Skin of body (tissue), 2 donors: ENCODE measurements around the gene IQSEC3. TPM values are rescaled to one million over a fixed set of nuclear protein-coding genes. Genes with fewer than 3 reads are reported as not detected.
"Not testable (repeated sequence)": the region's sequence is repeated elsewhere in the genome, so short reads cannot be mapped to it uniquely, and the experiment has no call there.

Source experiments
- DNase-seq: peaks from one replicate; lab custom pipeline; 2025; lab: John Stamatoyannopoulos, UW
- total RNA-seq: library from RNA; depleted of rRNA; stranded (reverse); fragments of >200 nt; gene quantifications from one replicate; pipeline ENCODE4 v1.2.3, GENCODE V29; 2014

Gene IQSEC3
- total RNA-seq, 1 donor from 2014 or later: 2.5 TPM

DNA sequence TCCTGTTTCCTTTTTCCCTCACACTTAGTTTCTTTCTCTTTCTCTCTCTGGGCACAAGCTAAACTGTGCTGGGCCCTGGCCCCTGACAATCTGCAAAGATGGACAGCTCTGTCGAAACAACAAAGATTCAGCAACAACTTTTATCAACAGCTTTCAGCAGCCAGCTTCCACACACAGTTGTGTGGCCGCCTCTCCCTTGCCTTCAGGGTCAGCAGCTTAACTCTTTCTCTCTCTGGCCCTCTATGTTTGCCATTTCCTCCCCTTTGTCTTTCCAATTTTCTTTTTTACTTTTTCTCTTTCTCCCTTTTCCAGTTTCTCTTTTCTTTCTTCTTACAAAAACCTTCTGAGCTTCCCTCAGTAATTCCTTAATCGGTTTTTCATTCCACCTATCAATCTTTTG is 43.3 kb downstream of the IQSEC3 start:
- DNase-seq: no peak

DNA sequence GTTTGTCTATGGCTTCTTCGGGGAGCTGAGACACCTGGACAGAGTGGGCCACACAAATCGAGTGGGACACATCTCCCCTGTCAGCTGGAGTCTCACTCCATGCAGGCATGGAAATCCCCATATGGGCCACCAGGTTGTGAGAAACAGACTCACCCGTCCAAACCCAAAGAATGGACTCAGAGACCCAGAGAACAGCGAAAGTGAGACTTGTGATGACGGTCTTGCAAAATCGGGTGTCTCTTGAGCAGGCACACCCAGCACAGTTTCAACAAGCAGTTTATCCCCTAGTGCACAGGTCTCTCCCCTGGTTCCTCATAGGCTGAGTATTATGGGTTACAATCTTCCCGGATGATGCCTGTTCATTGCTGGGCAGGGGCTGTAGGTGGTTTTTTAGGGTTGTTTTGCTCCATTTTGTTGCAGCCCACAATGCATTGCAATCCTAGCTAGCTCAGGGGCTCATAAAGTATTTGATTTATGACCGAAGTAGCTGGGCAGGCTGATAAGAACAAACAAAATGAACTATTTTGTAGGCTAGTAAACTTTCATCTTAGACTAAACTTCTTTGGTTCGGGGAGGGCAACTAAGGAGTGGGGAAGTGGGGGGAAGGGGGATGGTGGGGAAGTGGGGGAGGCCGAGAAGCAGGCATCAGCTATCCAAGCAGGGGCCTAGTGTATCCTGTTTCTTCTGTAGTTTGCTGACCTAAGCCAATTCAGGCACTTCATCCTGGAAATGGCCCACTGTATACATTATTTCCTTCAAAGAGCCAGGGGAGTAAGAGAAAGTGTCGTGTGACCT is 45.3 kb downstream of the IQSEC3 start:
- DNase-seq: no peak

DNA sequence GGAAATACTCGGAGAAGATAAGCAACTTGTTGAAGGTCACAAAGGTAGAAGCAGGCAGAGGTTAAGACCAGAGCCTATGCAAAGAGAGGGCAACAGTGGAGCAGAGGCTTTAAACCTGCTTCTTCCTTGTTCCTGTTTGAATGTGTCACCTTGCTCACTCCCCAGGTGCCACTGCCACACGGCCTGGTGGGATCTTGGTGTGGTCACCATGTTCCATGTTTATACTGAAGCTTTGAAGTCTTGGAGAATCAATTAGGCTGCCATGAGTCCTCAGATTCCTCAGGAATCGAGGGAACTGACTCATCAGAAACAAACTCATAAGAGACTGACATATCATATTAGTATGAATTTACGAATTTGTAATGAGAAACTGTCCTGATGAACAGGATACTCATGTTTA is 46.8 kb downstream of the IQSEC3 start:
- DNase-seq: no peak

DNA sequence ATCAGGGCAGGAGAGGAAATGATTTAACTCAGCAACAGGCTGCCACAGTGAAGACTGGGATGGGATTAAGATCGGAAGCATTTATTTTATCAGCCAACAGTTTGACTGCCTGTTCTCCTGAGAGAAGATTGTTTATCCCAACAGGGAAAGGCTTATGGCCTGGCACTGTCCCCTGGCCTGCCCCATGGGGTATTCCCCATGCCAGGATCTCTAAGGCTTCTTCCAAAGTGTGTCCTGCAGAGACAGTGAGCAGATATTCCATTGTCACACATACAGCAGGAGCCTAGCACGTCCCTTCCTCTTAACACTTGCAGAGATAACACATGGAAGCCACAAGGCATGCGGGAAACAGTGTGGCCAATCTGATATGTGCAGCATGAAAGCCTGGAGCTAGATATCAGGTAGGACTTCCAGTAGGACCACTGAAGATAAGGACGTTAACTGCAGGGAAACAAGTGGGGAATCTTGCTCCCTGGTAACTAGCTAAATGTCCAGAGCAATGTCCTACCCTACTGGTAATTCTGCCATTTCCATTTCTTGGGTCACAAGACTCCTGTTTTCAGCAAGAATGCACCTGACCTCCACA is 48.2 kb downstream of the IQSEC3 start:
- DNase-seq: no peak

DNA sequence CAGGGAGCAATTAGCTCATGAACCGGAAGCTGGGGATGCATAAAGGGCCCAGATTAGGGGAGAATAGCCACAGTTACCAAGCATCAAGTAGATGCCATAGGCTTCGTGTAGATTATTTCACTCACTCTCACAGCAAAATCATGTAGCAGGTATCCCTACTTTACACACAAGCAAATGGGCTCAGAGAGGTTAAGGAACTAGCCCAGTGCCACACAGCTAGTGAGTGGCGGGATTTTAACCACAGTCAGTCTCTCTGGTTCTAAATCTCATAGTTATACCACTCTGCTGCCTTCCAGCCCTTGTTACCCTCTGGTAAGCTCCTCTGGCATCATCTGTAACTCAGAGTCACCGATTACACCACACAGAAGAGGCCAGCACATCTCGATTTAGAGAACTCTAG is 49.0 kb downstream of the IQSEC3 start:
- no peak for DNase-seq

DNA sequence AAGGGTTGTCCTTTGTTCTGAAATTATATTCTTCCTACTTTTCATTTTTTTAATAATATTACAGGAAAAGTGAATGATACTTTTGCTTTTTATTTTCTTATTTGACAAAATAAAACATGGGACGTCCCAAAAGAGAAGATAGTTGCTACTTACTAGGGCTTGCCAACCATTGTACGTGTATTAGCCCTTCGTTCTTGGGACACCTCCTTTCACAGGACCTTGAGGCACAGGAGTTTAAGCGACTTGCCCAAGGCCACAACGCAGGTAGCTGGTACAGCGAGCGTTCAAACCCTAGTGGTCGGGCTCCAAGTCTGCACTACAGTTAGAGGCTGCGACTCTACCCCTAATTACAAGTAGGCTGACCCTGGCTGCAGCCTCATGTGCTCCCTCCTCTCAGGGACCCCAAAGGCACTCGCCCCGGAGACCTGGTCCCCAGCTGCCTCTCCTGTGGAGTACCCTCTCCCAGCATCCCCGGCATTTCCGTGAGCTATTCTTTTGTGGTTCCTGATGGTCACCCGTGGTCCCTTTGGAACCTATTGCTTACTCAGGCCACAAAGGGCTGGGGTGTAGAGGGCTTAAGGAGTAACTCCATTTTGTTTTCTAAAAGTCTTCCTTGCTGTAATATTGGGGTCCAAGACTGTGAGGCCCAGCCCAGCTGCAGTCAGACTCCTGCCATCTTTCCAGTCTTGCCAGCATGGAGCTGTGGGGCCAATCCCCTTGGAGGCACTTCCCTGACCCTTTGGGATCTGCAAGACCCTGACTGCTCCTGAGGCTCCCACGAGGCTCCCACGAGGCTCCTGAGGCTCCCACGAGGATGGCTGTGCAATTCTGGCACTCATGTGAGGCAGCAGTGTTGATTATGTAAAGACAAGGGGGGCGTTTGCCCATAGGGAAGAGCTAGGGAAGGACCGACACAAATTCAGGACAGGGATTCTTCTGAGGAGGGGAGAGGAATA is 49.7 kb downstream of the IQSEC3 start:
- no peak for DNase-seq

DNA sequence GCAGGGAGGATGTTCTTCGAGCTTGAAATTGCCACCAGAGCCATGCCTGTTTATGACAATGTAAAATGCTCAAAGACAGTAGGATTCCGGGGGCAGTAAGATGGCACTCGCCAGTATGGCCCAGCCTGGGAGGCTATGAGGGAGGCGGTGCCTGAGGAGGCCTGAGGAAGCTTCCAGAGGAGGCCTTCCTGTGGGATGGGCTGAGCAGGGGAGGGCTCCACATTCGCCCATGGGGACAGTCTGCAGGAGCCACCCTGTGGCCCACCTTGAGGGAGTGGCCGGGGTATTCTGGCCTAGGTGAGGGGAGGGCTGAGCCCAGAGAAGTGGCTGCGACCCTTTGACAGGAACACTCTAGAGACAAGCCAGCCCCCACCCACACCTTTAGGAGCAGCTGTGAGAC is 50.7 kb downstream of the IQSEC3 start:
- no peak for DNase-seq

DNA sequence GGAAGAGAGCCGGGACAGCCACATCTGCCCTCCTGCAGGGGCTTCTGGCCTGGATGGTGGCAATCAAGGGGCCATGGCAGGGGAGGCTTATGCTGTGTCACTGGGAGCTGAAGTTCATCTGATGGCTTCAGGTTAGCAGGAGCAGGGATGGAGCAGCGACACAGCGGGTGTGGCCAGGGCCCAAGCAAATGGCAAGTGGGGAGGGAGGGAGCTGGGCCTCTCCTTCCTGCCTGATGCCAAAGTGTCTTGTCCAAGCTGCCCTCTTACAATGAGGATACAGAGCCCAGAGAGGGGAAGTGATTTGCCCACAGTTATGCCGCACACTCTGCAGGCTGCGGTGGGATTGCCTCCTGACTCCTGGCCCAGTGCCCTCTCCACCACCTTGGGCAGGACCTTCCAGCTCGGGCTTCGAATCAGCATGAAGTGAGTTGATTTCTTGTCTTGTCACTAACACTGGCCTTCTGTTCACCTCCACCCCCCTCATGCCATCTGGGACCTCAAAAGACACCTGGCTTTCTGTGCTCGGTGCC is 51.3 kb downstream of the IQSEC3 start:
- DNase-seq: no peak

DNA sequence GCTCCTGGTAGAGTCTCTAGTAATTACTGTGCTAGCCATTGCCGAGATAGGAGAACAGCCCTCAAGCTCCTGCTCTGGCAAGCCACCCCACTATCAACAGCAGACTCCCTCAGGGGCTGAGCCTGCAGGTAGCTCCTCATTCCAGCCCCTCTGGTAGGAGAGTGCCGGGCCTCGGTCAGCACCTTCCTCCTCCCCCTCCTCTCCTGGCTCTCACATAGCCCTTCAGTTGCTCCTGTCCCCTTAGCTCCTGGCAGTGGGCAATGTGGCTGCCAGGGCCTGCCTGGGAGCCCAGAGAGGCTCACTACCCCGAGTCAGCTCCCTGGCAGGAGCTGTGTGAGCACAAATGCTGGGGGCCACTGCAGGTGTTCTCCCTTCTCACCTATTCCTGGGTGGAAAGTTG is 52.0 kb downstream of the IQSEC3 start:
- no peak for DNase-seq

DNA sequence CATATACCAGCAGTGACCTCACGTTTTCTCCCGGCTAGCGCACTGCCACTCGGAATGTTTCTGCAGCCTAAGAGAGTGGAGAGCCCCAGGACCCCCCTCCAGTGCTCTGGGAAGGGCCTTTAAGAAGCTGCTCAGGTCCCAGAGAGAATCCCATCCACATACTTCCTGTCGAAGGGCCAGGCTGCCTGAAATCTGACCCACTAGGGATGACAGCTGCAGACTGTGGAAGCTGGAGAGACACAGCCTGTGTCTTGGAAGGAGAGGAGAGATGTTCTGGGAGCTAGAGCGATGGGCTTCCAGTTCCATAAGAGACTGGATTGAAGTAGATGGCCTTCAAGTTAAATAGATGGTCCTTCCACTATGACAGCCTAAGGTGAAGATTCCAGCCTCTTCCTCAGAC is 54.4 kb downstream of the IQSEC3 start:
- DNase-seq: no peak

DNA sequence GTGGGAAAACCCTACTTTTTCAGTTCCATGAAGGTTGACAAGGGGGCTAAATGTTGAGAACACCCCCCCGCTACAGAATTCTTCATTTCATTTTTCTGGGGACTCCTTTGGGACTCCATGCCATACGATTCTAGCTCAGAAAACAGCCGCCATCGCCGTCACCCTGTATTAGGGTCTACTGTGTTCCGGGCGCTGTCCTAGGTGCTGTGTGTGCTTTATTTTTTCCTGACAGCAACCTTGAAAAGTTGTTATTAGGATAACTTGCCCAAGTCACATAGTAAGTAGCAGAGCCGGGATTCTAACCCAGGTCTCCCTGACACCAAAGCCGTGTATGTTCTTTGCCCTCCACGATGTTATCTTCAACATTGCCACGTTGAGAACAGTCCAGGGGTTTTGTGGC is 55.1 kb downstream of the IQSEC3 start:
- DNase-seq: no peak

DNA sequence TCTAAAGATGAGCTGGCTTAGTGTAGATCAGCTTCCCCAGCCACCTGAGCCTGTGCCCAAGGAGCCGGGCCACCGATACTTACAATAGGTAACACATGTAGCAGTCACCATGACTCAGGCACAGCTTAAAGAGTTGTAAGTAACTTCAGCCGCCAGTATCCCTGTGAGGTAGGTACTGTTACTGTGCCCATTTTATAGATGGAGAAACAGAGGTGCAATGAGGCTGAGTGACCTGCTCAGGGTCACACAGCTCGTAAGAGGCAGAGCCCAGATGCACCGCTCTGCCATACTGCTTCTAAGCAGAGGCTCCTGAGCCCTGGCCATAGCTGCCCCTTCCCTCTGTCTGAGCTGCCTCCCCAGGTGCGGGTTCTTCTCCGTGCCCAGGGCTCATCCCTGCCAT is 58.5 kb downstream of the IQSEC3 start:
- DNase-seq: no peak

DNA sequence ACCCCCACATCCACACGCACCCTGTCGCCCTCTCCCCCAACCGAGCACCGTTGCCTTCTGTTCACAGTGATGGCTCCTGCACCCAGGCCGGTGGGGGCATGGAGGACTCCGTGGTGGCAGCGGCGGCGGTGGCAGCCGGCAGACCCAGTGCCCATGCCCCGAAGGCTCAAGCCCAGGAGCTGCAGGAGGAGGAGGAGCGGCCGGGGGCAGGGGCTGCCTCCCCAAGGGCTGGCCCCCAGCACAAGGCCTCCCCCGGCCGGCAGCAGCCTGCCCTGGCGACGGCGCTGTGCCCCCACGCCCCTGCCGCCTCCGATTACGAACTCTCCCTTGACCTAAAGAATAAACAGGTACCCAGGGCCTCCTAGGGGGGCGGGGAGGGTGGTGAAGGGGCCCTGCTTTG is 59.0 kb downstream of the IQSEC3 start:
- no peak for DNase-seq

DNA sequence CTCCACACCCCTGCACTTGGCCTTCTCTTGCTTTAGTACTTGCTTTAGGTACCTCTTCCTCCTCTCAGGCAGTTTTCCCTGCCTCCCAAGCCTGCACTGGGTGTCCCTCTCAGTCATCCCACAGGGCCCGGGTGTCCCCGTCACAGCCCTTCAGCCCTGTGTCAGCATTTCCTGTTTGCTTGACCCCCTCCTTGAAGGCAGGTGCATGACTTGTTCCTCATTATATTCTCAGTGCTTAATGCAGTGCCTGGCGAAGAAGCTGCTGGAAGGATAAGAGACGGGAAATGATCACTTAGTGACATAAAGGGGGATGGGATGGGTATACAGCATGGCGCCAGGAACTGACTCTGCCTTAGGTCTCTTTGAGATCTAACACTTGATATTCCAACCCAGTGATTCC is 61.5 kb downstream of the IQSEC3 start:
- DNase-seq: no peak

DNA sequence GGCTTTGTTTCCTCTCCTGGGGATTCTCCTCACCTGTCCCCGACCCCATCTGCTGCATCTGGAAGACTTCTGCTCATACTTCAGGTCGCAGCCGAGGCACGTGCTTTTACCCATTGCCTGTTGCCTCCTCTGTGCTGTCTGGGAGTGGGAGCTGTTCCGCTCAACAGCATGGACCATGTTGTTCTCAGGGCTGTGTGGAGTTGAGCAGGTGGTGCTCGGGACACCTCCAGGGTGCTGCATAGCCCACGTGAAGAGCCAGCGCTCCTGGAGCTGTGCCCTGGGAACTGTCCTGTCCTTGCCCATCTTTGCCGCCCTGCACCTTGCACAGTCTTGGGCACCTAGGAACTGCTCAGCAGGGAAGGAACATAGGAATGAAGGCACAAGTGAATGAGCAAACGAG is 62.4 kb downstream of the IQSEC3 start:
- no peak for DNase-seq

DNA sequence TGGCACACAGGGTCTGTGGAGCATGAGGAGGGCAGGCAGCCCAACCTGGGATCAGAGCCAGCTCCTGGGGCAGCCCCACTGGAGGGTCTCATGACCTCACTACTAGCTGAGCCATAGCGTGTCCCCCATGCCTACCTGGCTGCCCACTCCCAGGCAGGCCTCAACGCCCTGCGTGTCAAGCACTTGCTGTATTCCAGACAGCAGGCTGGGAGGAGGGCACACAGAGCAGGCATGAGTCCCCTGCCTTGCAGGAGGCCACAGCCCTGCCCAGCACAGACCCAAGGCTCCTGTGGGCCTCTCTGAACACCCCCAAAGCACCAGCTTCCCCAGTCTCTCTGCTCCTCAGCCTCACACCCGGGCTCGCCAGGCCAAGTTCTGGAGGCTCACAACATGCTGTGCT is 64.0 kb downstream of the IQSEC3 start:
- no peak for DNase-seq

DNA sequence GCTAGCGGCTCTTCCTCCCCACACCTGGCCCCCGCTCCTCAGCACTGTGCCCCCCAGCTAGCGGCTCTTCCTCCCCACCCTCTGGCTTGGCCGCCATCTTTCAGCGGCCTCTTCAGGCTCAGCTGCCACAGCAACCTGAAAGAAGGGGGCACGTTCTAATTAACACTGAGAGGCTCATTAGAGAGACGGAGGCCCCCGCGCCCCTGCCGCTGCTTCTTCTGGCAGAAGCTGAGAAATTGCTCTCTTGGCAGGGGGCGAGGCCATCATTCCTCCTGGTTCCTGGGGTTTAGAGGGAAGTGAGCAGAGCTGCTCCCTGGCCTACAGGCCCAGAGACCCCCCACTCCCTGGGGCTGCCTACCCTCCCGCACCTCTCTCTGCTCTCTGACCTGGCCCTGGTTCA is 64.4 kb downstream of the IQSEC3 start:
- DNase-seq: no peak

DNA sequence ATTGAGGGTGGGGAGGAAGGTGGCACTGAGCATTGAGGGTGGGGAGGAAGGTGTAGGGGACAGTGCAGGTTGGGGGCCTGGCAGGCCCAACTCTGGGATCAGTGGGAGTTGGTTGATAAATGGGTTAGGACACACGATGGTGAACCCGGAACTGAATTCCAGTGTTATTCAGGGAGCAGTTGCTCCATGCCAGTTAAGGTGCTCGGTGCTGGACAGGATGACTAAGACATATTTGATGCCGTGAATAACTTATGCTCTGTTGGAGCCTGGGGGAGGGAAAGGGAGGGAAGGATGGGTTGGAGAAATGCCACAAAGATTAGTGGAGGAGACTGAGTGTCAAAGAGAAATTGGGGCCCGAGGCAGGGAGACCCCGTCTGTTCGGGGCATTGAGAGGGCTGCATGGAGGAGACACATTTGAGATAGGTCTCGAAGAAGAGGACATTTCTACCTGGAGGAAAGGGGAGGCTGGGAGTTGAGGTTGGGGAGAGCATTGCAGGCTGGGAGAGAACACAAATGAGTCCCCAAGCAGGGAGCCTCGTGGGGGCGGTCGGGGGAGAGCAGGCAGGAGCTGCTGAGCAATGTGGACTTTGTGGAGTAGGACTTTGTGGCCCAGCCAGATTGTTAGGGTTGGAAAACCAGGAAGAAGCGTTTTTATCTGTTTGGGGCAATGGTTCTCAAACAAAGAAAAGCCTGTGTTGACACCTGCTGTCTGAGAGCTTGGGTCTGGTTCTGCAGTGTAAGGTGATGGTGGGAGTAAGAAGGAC is 65.3 kb downstream of the IQSEC3 start:
- no peak for DNase-seq

DNA sequence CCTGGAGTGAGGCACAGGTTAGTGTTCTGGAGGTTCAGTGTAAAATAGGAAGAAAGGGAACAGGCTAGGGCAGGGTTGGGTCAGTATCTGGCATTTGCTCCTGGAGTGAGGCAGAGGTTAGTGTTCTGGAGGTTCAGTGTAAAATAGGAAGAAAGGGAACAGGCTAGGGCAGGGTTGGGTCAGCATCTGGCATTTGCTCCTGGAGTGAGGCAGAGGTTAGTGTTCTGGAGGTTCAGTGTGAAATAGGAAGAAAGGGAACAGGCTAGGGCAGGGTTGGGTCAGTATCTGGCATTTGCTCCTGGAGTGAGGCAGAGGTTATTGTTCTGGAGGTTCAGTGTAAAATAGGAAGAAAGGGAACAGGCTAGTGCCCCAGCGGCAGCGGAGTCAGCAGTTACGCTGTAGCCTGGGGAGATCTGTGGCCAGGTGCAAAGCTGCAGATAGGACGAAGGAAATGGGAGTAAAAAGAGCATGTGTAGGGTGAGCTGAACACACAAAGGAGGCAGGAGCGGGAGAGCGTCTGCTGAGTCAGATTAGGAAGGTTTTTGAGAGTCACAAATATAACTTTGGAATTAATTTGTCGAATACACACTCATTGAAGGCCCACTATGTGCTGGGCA is 67.2 kb downstream of the IQSEC3 start:
- not testable (repeated sequence) for DNase-seq

DNA sequence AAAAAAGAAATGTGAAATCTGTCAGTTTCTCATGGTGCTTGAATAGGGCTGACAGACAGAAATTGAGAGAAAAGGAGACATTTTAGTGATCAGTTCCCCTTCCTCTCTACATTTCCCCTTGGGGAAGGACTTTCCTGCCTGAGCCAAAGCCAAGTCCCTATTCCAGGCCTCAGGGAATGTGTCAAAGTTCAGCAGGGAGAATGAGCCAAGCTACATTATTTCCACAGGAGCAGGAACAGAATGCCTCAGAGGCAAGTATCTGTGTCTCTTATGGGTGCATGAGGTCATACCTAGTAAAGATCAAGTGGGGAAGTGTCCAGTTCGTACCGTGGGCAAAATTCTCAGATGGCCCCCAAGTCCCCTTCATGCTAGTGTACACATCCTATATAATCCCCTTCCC is 68.6 kb downstream of the IQSEC3 start:
- DNase-seq: no peak
